Osteocyte (in vitro differentiated cells): ENCODE data around the gene APP. TPM values are rescaled to one million over a fixed set of nuclear protein-coding genes. Genes with fewer than 3 reads are reported as not detected.

ENCODE experiments used
- DNase-seq: peaks from one replicate; pipeline ENCODE4 v3.0.0; 2021; ENCODE audit warnings: mixed read lengths; ENCODE audit not compliant: unreplicated experiment; ENCODE audit errors: extremely low spot score
- H3K27ac Mint-ChIP-seq: one replicate; pipeline ENCODE4 v1.8.0; 2021; ENCODE audit warnings: mild to moderate bottlenecking, mixed read lengths; ENCODE audit not compliant: unreplicated experiment
- H3K27me3 Mint-ChIP-seq: one replicate; pipeline ENCODE4 v1.8.0; 2021; ENCODE audit warnings: mixed read lengths; ENCODE audit not compliant: unreplicated experiment
- H3K36me3 Mint-ChIP-seq: one replicate; pipeline ENCODE4 v1.8.0; 2021; ENCODE audit warnings: mixed read lengths; ENCODE audit not compliant: unreplicated experiment
- H3K4me1 Mint-ChIP-seq: one replicate; pipeline ENCODE4 v1.8.0; 2021; ENCODE audit warnings: mixed read lengths; ENCODE audit not compliant: unreplicated experiment
- H3K4me3 Mint-ChIP-seq: one replicate; pipeline ENCODE4 v1.8.0; 2021; ENCODE audit warnings: mild to moderate bottlenecking, moderate library complexity, mixed read lengths; ENCODE audit not compliant: unreplicated experiment
- H3K9me3 Mint-ChIP-seq: one replicate; pipeline ENCODE4 v1.8.0; 2021; ENCODE audit warnings: mixed read lengths; ENCODE audit not compliant: unreplicated experiment
- total RNA-seq: library from RNA; stranded (reverse); gene quantifications from 2 replicates; pipeline ENCODE4 v1.2.1, GENCODE V29; 2021
- TF ChIP-seq, protein P1 (sequence below): fragments of 200-600 bp; sonication (generic); IDR thresholded peaks from 2 replicates; pipeline ENCODE4 v1.5.0; 2021; ENCODE audit warnings: antibody characterized with exemption, mild to moderate bottlenecking, moderate library complexity

The APP gene
- total RNA-seq, 1 donor from 2014 or later: 698 TPM

DNA sequence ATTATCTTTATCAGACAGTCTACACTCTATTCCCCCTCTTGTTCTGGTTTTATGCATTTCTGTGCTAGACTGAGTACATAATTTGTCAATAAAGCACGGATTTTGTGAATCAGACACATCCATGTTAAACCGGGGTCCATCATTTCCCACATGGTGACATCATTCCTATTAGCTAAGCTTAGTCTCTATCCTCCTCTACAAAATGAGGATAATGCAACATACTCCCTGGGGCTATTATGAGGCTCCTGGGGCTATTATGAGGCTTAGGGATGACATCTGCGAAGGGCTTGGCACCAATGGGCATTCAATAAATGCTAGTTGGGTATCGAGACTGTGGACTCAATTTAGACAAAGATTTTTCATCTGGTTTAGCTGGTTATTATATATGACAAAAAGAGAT is 25.1 kb upstream of the APP start:
- TF ChIP-seq, protein P1, sequence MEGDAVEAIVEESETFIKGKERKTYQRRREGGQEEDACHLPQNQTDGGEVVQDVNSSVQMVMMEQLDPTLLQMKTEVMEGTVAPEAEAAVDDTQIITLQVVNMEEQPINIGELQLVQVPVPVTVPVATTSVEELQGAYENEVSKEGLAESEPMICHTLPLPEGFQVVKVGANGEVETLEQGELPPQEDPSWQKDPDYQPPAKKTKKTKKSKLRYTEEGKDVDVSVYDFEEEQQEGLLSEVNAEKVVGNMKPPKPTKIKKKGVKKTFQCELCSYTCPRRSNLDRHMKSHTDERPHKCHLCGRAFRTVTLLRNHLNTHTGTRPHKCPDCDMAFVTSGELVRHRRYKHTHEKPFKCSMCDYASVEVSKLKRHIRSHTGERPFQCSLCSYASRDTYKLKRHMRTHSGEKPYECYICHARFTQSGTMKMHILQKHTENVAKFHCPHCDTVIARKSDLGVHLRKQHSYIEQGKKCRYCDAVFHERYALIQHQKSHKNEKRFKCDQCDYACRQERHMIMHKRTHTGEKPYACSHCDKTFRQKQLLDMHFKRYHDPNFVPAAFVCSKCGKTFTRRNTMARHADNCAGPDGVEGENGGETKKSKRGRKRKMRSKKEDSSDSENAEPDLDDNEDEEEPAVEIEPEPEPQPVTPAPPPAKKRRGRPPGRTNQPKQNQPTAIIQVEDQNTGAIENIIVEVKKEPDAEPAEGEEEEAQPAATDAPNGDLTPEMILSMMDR: no peak
- no peak overlapping the region for H3K4me3 Mint-ChIP-seq
- no peaks in the 10 kb centered on the region for H3K36me3 Mint-ChIP-seq
- H3K4me1 Mint-ChIP-seq: no peaks in the 10 kb centered on the region
- H3K27ac Mint-ChIP-seq: no peak overlapping the region
- no peaks in the 10 kb centered on the region for H3K9me3 Mint-ChIP-seq
- H3K27me3 Mint-ChIP-seq: no peaks in the 10 kb centered on the region
- no peak for DNase-seq

DNA sequence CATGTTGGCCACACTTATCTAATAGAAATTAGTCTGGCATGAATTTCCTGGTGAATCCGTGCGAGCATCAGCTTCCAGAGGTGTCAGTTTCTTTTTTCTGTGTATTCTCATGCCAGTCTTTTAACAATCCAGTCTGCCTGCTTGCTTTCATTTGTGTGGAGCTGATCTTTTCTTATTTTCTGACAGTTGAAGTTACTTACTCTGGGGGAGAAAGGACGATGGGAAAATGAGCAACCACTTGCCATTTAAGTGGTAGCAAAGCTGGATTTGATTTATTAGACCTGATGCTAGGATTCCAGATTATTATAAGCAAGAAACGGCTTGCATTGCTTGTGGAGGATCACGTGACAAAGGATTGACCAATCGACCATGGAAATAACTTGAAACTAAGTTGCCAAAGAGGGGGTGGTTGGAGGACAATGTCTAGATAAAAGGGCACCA is 24.3 kb upstream of the APP start:
- Mint-ChIP-seq H3K9me3 (no peaks in the 10 kb centered on the region), H3K4me3 (no peak overlapping the region), H3K27ac (no peak overlapping the region), H3K4me1 (no peaks in the 10 kb centered on the region), H3K27me3 (no peaks in the 10 kb centered on the region), H3K36me3 (no peaks in the 10 kb centered on the region)
- DNase-seq: no peak
- TF ChIP-seq, protein P1: no peak

- Mint-ChIP-seq H3K4me3 (no peak overlapping the region), H3K36me3 (no peaks in the 10 kb centered on the region), H3K27ac (no peak overlapping the region), H3K27me3 (no peaks in the 10 kb centered on the region), H3K4me1 (no peaks in the 10 kb centered on the region), H3K9me3 (no peaks in the 10 kb centered on the region)
- TF ChIP-seq, protein P1: no peak
- no peak for DNase-seq
These were observed 23.8 kb upstream of the APP start for GRCh38 chr21:26194326-26194725.

- no peak for DNase-seq
- TF ChIP-seq, protein P1: no peak
- no peak overlapping the region for H3K4me3 Mint-ChIP-seq
- no peaks in the 10 kb centered on the region for H3K9me3 Mint-ChIP-seq
- H3K27me3 Mint-ChIP-seq: peaks cover 3% of the 10 kb centered on the region
- H3K27ac Mint-ChIP-seq: no peak overlapping the region
- no peaks in the 10 kb centered on the region for H3K36me3 Mint-ChIP-seq
- H3K4me1 Mint-ChIP-seq: no peaks in the 10 kb centered on the region
These were observed 21.0 kb upstream of the APP start for GRCh38 chr21:26191609-26192008.

- no peak overlapping the region for H3K27ac Mint-ChIP-seq
- H3K27me3 Mint-ChIP-seq: peaks cover 3% of the 10 kb centered on the region
- no peak overlapping the region for H3K4me3 Mint-ChIP-seq
These were observed 17.9 kb upstream of the APP start for GRCh38 chr21:26188422-26188821.

More at GRCh38 chr21:26188422-26188821, 17.9 kb upstream of the APP start:
- TF ChIP-seq, protein P1: no peak
- Mint-ChIP-seq H3K4me1 (no peaks in the 10 kb centered on the region), H3K9me3 (peaks cover 10% of the 10 kb centered on the region), H3K36me3 (no peaks in the 10 kb centered on the region)
- DNase-seq: no peak
